Endothelial cell of umbilical vein (primary cell): ENCODE results near the gene GLT8D1. TPM values are rescaled to one million over a fixed set of nuclear protein-coding genes. Genes with fewer than 3 reads are reported as not detected.

Source experiments
- BruUV-seq: library from RNA; stranded (reverse); fragments of 400-500 nt; replicated peaks from 2 replicates; lab custom pipeline; 2021; lab: Mats Ljungman, UMichigan
- CTCF ChIA-PET: fragments of 300-600, 350-600 bp; sonication (Branson Sonifier 250); formaldehyde crosslinking; loops from one replicate; lab custom pipeline; 2021; ENCODE audit warnings: antibody characterized with exemption, inconsistent platforms; lab: Charles Lee
- POLR2A ChIA-PET: fragments of 300-600, 350-600 bp; sonication (Branson Sonifier 250); formaldehyde crosslinking; loops from one replicate; lab custom pipeline; 2021; ENCODE audit warnings: antibody characterized with exemption, inconsistent platforms; lab: Charles Lee
- DNase-seq: peaks from one replicate; pipeline ENCODE4 v3.0.0-alpha.2; 2011; ENCODE audit warnings: low read depth, low spot score
- FAIRE-seq: peaks from 2 replicates; lab custom pipeline; 2011; peaks lifted over from hg19 to GRCh38; lab: Jason Lieb, UNC
- H2AFZ ChIP-seq: 2 replicates; pipeline ENCODE4 v1.6.0; 2012; ENCODE audit warnings: low read depth, low read length, control low read depth, inconsistent platforms
- H3K27ac ChIP-seq: 2 replicates; pipeline ENCODE4 v1.5.1; 2011; ENCODE audit warnings: low read depth, mild to moderate bottlenecking, control low read depth, low read length, moderate library complexity; ENCODE audit not compliant: insufficient read depth
- H3K27me3 ChIP-seq, 2 experiments: 2 replicates each; pipeline versions ENCODE4 v1.6.0 to v1.6.1; 2011; ENCODE audit warnings: low read length in 2 of 2, mixed read lengths in 1 of 2; ENCODE audit not compliant: control insufficient read depth in 2 of 2, insufficient read depth in 2 of 2
- H3K36me3 ChIP-seq, 2 experiments: 2 replicates in 1 of 2; 3 replicates in 1 of 2; pipeline ENCODE4 v1.5.1; 2011; ENCODE audit warnings: low read length in 2 of 2, mild to moderate bottlenecking in 1 of 2, moderate library complexity in 1 of 2; ENCODE audit not compliant: control insufficient read depth in 2 of 2, insufficient read depth in 2 of 2; ENCODE audit errors: extremely low read depth in 1 of 2
- H3K4me1 ChIP-seq: 3 replicates; pipeline ENCODE4 v1.5.1; 2011; ENCODE audit warnings: mild to moderate bottlenecking, low read length; ENCODE audit not compliant: control insufficient read depth, insufficient read depth; ENCODE audit errors: extremely low read depth
- H3K4me2 ChIP-seq: 2 replicates; pipeline ENCODE4 v1.6.1; 2011; ENCODE audit warnings: low read length, control low read depth, mixed read lengths; ENCODE audit not compliant: insufficient read depth
- H3K4me3 ChIP-seq, 3 experiments: fragments of 200-600 bp in 1 of 3; sonication (generic), shearing (Covaris generic) in 1 of 3; replicated peaks in 1 of 3; 2 replicates each; pipeline ENCODE4 v1.5.1; 2011 to 2016; ENCODE audit warnings: control low read depth in 3 of 3, low read length in 3 of 3, mild to moderate bottlenecking in 2 of 3, inconsistent platforms in 1 of 3, low read depth in 1 of 3, moderate library complexity in 1 of 3; ENCODE audit not compliant: insufficient read depth in 1 of 3
- H3K79me2 ChIP-seq: 2 replicates; pipeline ENCODE4 v1.6.0; 2012; ENCODE audit warnings: low read length, inconsistent platforms; ENCODE audit not compliant: control insufficient read depth, insufficient read depth
- H3K9ac ChIP-seq: replicated peaks from 2 replicates; pipeline ENCODE3; 2011; ENCODE audit warnings: low read length, control low read depth; ENCODE audit not compliant: insufficient read depth; ENCODE audit errors: extremely low read depth
- H3K9me1 ChIP-seq: replicated peaks from 3 replicates; pipeline ENCODE4 v1.6.0; 2011; ENCODE audit warnings: mild to moderate bottlenecking, low read length; ENCODE audit not compliant: control insufficient read depth, insufficient read depth; ENCODE audit errors: extremely low read depth
- H3K9me3 ChIP-seq: replicated peaks from 2 replicates; pipeline ENCODE4 v1.5.1; 2012; ENCODE audit warnings: low read length, inconsistent platforms; ENCODE audit not compliant: control insufficient read depth, insufficient read depth
- H4K20me1 ChIP-seq: replicated peaks from 2 replicates; pipeline ENCODE3; 2011; ENCODE audit warnings: mild to moderate bottlenecking, low read length; ENCODE audit not compliant: control insufficient read depth, insufficient read depth; ENCODE audit errors: extremely low read depth
- CTCF ChIP-seq, 2 donors: IDR thresholded peaks; 1 replicate in 1 of 2; 2 replicates in 1 of 2; pipeline ENCODE4 v1.5.1; 2011; ENCODE audit warnings: low read length in 2 of 2, mild to moderate bottlenecking in 2 of 2, moderate library complexity in 2 of 2, control low read depth in 1 of 2, inconsistent platforms in 1 of 2, low read depth in 1 of 2; ENCODE audit not compliant: insufficient read depth in 1 of 2; ENCODE audit errors: extremely low read depth in 1 of 2
- EZH2 ChIP-seq: IDR thresholded peaks from 2 replicates; pipeline ENCODE4 v1.6.1; 2012; ENCODE audit warnings: borderline replicate concordance, low read depth, mild to moderate bottlenecking, moderate library complexity, low read length, inconsistent platforms; ENCODE audit not compliant: severe bottlenecking
- FOS ChIP-seq: IDR thresholded peaks from 2 replicates; pipeline ENCODE4 v1.6.1; 2011; ENCODE audit warnings: mild to moderate bottlenecking, low read length, moderate library complexity, borderline replicate concordance; ENCODE audit not compliant: insufficient read depth
- GATA2 ChIP-seq: IDR thresholded peaks from 2 replicates; pipeline ENCODE4 v1.7.0; 2011; ENCODE audit warnings: low read depth, mild to moderate bottlenecking, moderate library complexity, mixed read lengths, low read length; ENCODE audit not compliant: insufficient read length, insufficient read depth
- JUN ChIP-seq: IDR thresholded peaks from 2 replicates; pipeline ENCODE4 v1.6.1; 2011; ENCODE audit warnings: borderline replicate concordance, low read depth; ENCODE audit not compliant: insufficient read length, insufficient read depth
- MAX ChIP-seq: IDR thresholded peaks from 2 replicates; pipeline ENCODE4 v1.6.1; 2011; ENCODE audit not compliant: insufficient read depth, insufficient read length
- MYC ChIP-seq: IDR thresholded peaks from one replicate; pipeline ENCODE4 v1.6.1; 2011; ENCODE audit warnings: mild to moderate bottlenecking, low read depth, low read length
- POLR2A ChIP-seq: IDR thresholded peaks from 2 replicates; pipeline ENCODE4 v1.6.1; 2012; ENCODE audit warnings: low read depth, mild to moderate bottlenecking, control low read depth, low read length
- POLR2AphosphoS5 ChIP-seq: IDR thresholded peaks from 2 replicates; pipeline ENCODE4 v1.6.1; 2012; ENCODE audit warnings: low read depth, mild to moderate bottlenecking, control low read depth, low read length, moderate library complexity; ENCODE audit not compliant: insufficient read depth
- dilution Hi-C: fragments of 300-500 bp; cut with MboI; formaldehyde crosslinking; loops from one replicate; pipeline ENCODE4 v1.15.0; 2019; ENCODE audit warnings: low sequenced_read_pairs; ENCODE audit not compliant: extremely low pct_ligation_motif_present
- intact Hi-C: fragments of 100-400 bp; cut with micrococcal nuclease; formaldehyde crosslinking; loops from one replicate; pipeline ENCODE4 v1.10.0; 2022
- polyA plus RNA-seq, 4 experiments: library from polyadenylated mRNA; depleted of rRNA in 3 of 4; stranded (reverse) in 3 of 4; unstranded in 1 of 4; fragments of >200 nt; gene quantifications; 2 replicates each; pipeline versions ENCODE4 v1.2.1 to v1.2.3, GENCODE V29; 2011 to 2012; ENCODE audit warnings: missing spikeins in 1 of 4
- small RNA-seq: library from RNA; depleted of rRNA; stranded (forward); fragments of <200 nt; gene quantifications from one replicate; pipeline ENCODE3, GENCODE V24; 2012; ENCODE audit warnings: low replicate concordance, low read depth; ENCODE audit not compliant: insufficient read depth, insufficient read length
- total RNA-seq: library from RNA; stranded (reverse); gene quantifications from 2 replicates; pipeline ENCODE4 v1.2.3, GENCODE V29; 2021

GLT8D1 gene
- total and polyA plus RNA-seq, 2 donors (not counting 3 experiments of a cell fraction or from before 2014, with no cell fraction given), result 63.7 to 73.5 TPM

GRCh38 chr3:52645549-52645948 is 60.0 kb downstream of the GLT8D1 start:
- dilution Hi-C loops (no loop called here), intact Hi-C loops (no loop called here)
- FAIRE-seq, result no peak
- POLR2A ChIA-PET, result no interaction called here
- BruUV-seq, result no TSS peak
- Histone ChIP-seq H3K4me2 (no peak overlapping the region), H3K4me3 (no peak overlapping the region), H3K27ac (no peak overlapping the region), H3K4me1 (no peaks in the 10 kb centered on the region), H2AFZ (no peak overlapping the region), H3K9me1 (no peaks in the 10 kb centered on the region), H3K27me3 (no peaks in the 10 kb centered on the region), H3K36me3 (peaks cover 11 to 35% of the 10 kb centered on the region in 2 experiments), H3K9ac (no peak overlapping the region), H3K9me3 (no peaks in the 10 kb centered on the region), H3K79me2 (no peaks in the 10 kb centered on the region), H4K20me1 (no peaks in the 10 kb centered on the region)
- no peak for TF ChIP-seq JUN
- TF ChIP-seq GATA2, result no peak
- no peak for TF ChIP-seq MYC
- TF ChIP-seq CTCF (IDR thresholded peaks at IDR 0.05; ENCODE audit: extremely low read depth in 1 of 2, insufficient read depth in 1 of 2, low read depth in 1 of 2, low read length in 2 of 2), result no peak
- no peak for TF ChIP-seq POLR2AphosphoS5
- no peak for TF ChIP-seq FOS
- TF ChIP-seq MAX, result no peak
- TF ChIP-seq POLR2A, result no peak
- no peak for TF ChIP-seq EZH2
- DNase-seq, result no peak
- CTCF ChIA-PET, result no interaction called here

Small RNA genes within 50 kb of the gene (small RNA-seq; reads per million reads assigned to genes)
- gene AC006254.2 (not detected), gene RF00569 (440 reads per million, percentile 99 among the genes with 10 or more reads in this experiment), gene RF01183 (not detected), gene SNORD19 (not detected), gene SNORD19B (not detected), gene SNORD69 (426 reads per million, percentile 99 among the genes with 10 or more reads in this experiment)

Other genes with a start within 250 kb of the GLT8D1 start
- 340 and 369 TPM in 2 replicates for gene STAB1, start 210.5 kb downstream of the GLT8D1 start, total RNA-seq
- 369 and 413 TPM in 2 replicates for gene STAB1, start 210.5 kb downstream of the GLT8D1 start, polyA plus RNA-seq
- 298 and 327 TPM in 2 replicates for gene NT5DC2, start 171.9 kb downstream of the GLT8D1 start, total RNA-seq
- 402 and 516 TPM in 2 replicates for gene NT5DC2, start 171.9 kb downstream of the GLT8D1 start, polyA plus RNA-seq
- gene UQCC5, start 169.2 kb downstream of the GLT8D1 start, total RNA-seq, result 22.6 and 34.6 TPM in 2 replicates
- gene UQCC5, start 169.2 kb downstream of the GLT8D1 start, polyA plus RNA-seq, result 9.9 and 28.2 TPM in 2 replicates
- 77.1 and 87.1 TPM in 2 replicates for gene PBRM1, start 19.9 kb downstream of the GLT8D1 start, total RNA-seq
- 18.2 and 26.7 TPM in 2 replicates for gene PBRM1, start 19.9 kb downstream of the GLT8D1 start, polyA plus RNA-seq
- 109 and 111 TPM in 2 replicates for gene GNL3, start 19.8 kb downstream of the GLT8D1 start, total RNA-seq
- gene GNL3, start 19.8 kb downstream of the GLT8D1 start, polyA plus RNA-seq, result 21.0 and 27.8 TPM in 2 replicates
- 100 and 107 TPM in 2 replicates for gene SPCS1, start 315 bp upstream of the GLT8D1 start, total RNA-seq
- 159 and 240 TPM in 2 replicates for gene SPCS1, start 315 bp upstream of the GLT8D1 start, polyA plus RNA-seq
- gene NEK4, start 65.1 kb upstream of the GLT8D1 start, total RNA-seq, result 20.8 and 24.0 TPM in 2 replicates
- 3.6 and 4.4 TPM in 2 replicates for gene NEK4, start 65.1 kb upstream of the GLT8D1 start, polyA plus RNA-seq
- not detected in 2 replicates for gene ITIH1, start 71.8 kb upstream of the GLT8D1 start, total RNA-seq
- gene ITIH1, start 71.8 kb upstream of the GLT8D1 start, polyA plus RNA-seq, result not detected in 2 replicates
- not detected in 2 replicates for gene ITIH3, start 89.0 kb upstream of the GLT8D1 start, total RNA-seq
- gene ITIH3, start 89.0 kb upstream of the GLT8D1 start, polyA plus RNA-seq, result not detected in 2 replicates
- 0.60 and 2.4 TPM in 2 replicates for gene ITIH4, start 124.9 kb upstream of the GLT8D1 start, total RNA-seq
- 0.17 and 0.46 TPM in 2 replicates for gene ITIH4, start 124.9 kb upstream of the GLT8D1 start, polyA plus RNA-seq
- 0.62 and 2.2 TPM in 2 replicates for gene MUSTN1, start 129.2 kb upstream of the GLT8D1 start, total RNA-seq
- gene MUSTN1, start 129.2 kb upstream of the GLT8D1 start, polyA plus RNA-seq, result 1.1 TPM in 2 replicates
- gene STIMATE, start 191.8 kb upstream of the GLT8D1 start, total RNA-seq, result 18.2 and 19.6 TPM in 2 replicates
- gene STIMATE, start 191.8 kb upstream of the GLT8D1 start, polyA plus RNA-seq, result 24.0 and 25.9 TPM in 2 replicates